Activated CD8-positive, alpha-beta T cell treated with anti-CD3 and anti-CD28 coated beads for 36 hours (primary cell): ENCODE results near the gene NBAS. TPM values are rescaled to one million over a fixed set of nuclear protein-coding genes. Genes with fewer than 3 reads are reported as not detected.

Experiments
- ATAC-seq: fragments of 200-7000 bp; cut with Tn5 transposase; one replicate; pipeline ENCODE4 v1.10.0; 2021; ENCODE audit warnings: mild to moderate bottlenecking, moderate library complexity
- CTCF ChIA-PET: fragments of 350-600 bp; sonication (Branson Sonifier 250); formaldehyde crosslinking; loops from one replicate; lab custom pipeline; 2021; ENCODE audit warnings: antibody characterized with exemption; lab: Charles Lee
- POLR2A ChIA-PET: fragments of 350-600 bp; sonication (Branson Sonifier 250); formaldehyde crosslinking; loops from one replicate; lab custom pipeline; 2021; ENCODE audit warnings: antibody characterized with exemption; lab: Charles Lee
- DNase-seq: peaks from one replicate; pipeline ENCODE4 v3.0.0-alpha.2; 2020
- H3K27ac Mint-ChIP-seq: one replicate; pipeline ENCODE4 v1.8.0; 2021; ENCODE audit warnings: mild to moderate bottlenecking, mixed read lengths
- H3K27me3 Mint-ChIP-seq: one replicate; pipeline ENCODE4 v1.8.0; 2021; ENCODE audit warnings: mixed read lengths
- H3K36me3 Mint-ChIP-seq: one replicate; pipeline ENCODE4 v1.8.0; 2021; ENCODE audit warnings: low read depth, mixed read lengths
- H3K4me1 Mint-ChIP-seq: one replicate; pipeline ENCODE4 v1.8.0; 2021; ENCODE audit warnings: low read depth, mixed read lengths
- H3K4me3 Mint-ChIP-seq: one replicate; pipeline ENCODE4 v1.8.0; 2021; ENCODE audit warnings: mild to moderate bottlenecking, moderate library complexity, mixed read lengths
- H3K9me3 Mint-ChIP-seq: one replicate; pipeline ENCODE4 v1.8.0; 2021; ENCODE audit warnings: mixed read lengths
- CTCF ChIP-seq: fragments of 200-600 bp; IDR thresholded peaks from one replicate; pipeline ENCODE4 v1.8.0; 2022; ENCODE audit warnings: antibody characterized with exemption, mild to moderate bottlenecking
- intact Hi-C: fragments of 100-400 bp; cut with micrococcal nuclease; formaldehyde crosslinking; loops from one replicate; pipeline ENCODE4 v1.10.0; 2022
- total RNA-seq, 2 experiments: library from RNA; stranded (reverse); gene quantifications; one replicate each; pipeline ENCODE4 v1.2.3, GENCODE V29; 2021

Gene NBAS
- total RNA-seq, 2 experiments from 2014 or later: 40.9 to 41.9 TPM

- Mint-ChIP-seq H3K4me1 (peaks cover 26% of the 10 kb centered on the region), H3K27ac (peak overlapping the region; percentile 90), H3K36me3 (no peaks in the 10 kb centered on the region), H3K9me3 (no peaks in the 10 kb centered on the region), H3K27me3 (peaks cover 1% of the 10 kb centered on the region), H3K4me3 (peak overlapping the region; percentile 92)
- no peak for DNase-seq
- intact Hi-C loops: no loop called here
- ChIA-PET CTCF (interaction anchor here (1.0 to 4.0 kb wide), 6 partner anchors 11 to 17 kb away, joined by 3 to 25 read pairs (median 4); no protein-coding TSS in a partner anchor), POLR2A (interaction anchor here (0.6 to 2.0 kb wide), 3 partner anchors 12 to 214 kb away, joined by 4 to 11 read pairs (median 4); no protein-coding TSS in a partner anchor)
- TF ChIP-seq CTCF: no peak
- no peak for ATAC-seq
Measured at GRCh38 chr2:15562354-15563031, 1.4 kb upstream of the NBAS start.

GRCh38 chr2:15561574-15562344 is 625 bp upstream of the NBAS start:
- peak overlapping the region; percentile 92 for H3K4me3 Mint-ChIP-seq
- ChIA-PET POLR2A (interaction anchor here (0.6 to 2.0 kb wide), 7 partner anchors 9 to 439 kb away, joined by 3 to 11 read pairs (median 4); partner anchors contain the start of gene DDX1), CTCF (interaction anchor here (1.0 to 4.0 kb wide), 7 partner anchors 8 to 17 kb away, joined by 3 to 25 read pairs (median 4); no protein-coding TSS in a partner anchor)
- peaks cover 26% of the 10 kb centered on the region for H3K4me1 Mint-ChIP-seq
- TF ChIP-seq CTCF: no peak
- ATAC-seq: peak; percentile 29
- peak overlapping the region; percentile 90 for H3K27ac Mint-ChIP-seq
- H3K36me3 Mint-ChIP-seq: no peaks in the 10 kb centered on the region
- intact Hi-C loops: no loop called here
- DNase-seq: peak; percentile 57
- no peaks in the 10 kb centered on the region for H3K9me3 Mint-ChIP-seq
- no peaks in the 10 kb centered on the region for H3K27me3 Mint-ChIP-seq

GRCh38 chr2:15560140-15560987 is 770 bp downstream of the NBAS start:
- Mint-ChIP-seq H3K9me3 (no peaks in the 10 kb centered on the region), H3K27me3 (no peaks in the 10 kb centered on the region), H3K36me3 (peaks cover 2% of the 10 kb centered on the region), H3K4me1 (peaks cover 26% of the 10 kb centered on the region), H3K4me3 (peak overlapping the region; percentile 92), H3K27ac (peak overlapping the region; percentile 90)
- ATAC-seq (peak; percentile 37), DNase-seq (peak; percentile 43)
- intact Hi-C loops: no loop called here
- TF ChIP-seq CTCF: no peak
- ChIA-PET CTCF (interaction anchor here (1.1 to 4.0 kb wide), 4 partner anchors 9 to 17 kb away, joined by 3 to 25 read pairs (median 11); no protein-coding TSS in a partner anchor), POLR2A (interaction anchor here (0.9 to 2.0 kb wide), 3 partner anchors 13 to 31 kb away, joined by 4 to 11 read pairs (median 10); partner anchors contain the start of gene DDX1)

GRCh38 chr2:15559379-15560139 is 1.6 kb downstream of the NBAS start:
- intact Hi-C loops: no loop called here
- DNase-seq (no peak), ATAC-seq (no peak)
- ChIA-PET POLR2A (no interaction called here), CTCF (interaction anchor here (1.6 to 2.8 kb wide), 3 partner anchors 8 to 17 kb away, joined by 3 to 16 read pairs (median 6); no protein-coding TSS in a partner anchor)
- Mint-ChIP-seq H3K36me3 (peaks cover 2% of the 10 kb centered on the region), H3K9me3 (no peaks in the 10 kb centered on the region), H3K4me1 (peaks cover 26% of the 10 kb centered on the region), H3K4me3 (peak overlapping the region; percentile 92), H3K27me3 (no peaks in the 10 kb centered on the region), H3K27ac (peak overlapping the region; percentile 4)
- TF ChIP-seq CTCF: no peak
